H1 (cell line): ENCODE measurements around the gene HOXA6.
A peak's percentile ranks its signal among the peaks of the same experiment; 100 is the strongest.

Experiments
- CTBP2 ChIP-seq: IDR thresholded peaks from 2 replicates; pipeline ENCODE4 v1.7.0; 2011; ENCODE audit warnings: borderline replicate concordance, mild to moderate bottlenecking, moderate library complexity, mixed read lengths, low read length; ENCODE audit not compliant: insufficient read depth, insufficient read length
- CTCF ChIP-seq, 3 experiments: IDR thresholded peaks; 1 replicate in 2 of 3; 2 replicates in 1 of 3; pipeline versions ENCODE4 v1.5.1 to v1.6.1; 2011; ENCODE audit warnings: low read length in 3 of 3, mild to moderate bottlenecking in 3 of 3, inconsistent platforms in 2 of 3, low read depth in 1 of 3, moderate library complexity in 1 of 3; ENCODE audit not compliant: insufficient read depth in 1 of 3; ENCODE audit errors: control extremely low read depth in 1 of 3
- E2F6 ChIP-seq: IDR thresholded peaks from 2 replicates; pipeline ENCODE4 v1.6.1; 2012; ENCODE audit warnings: inconsistent platforms
- EZH2 ChIP-seq: fragments of 200-600 bp; sonication (generic); IDR thresholded peaks from 2 replicates; pipeline ENCODE4 v1.7.1; 2012; ENCODE audit warnings: low read depth, mild to moderate bottlenecking, moderate library complexity, low read length, inconsistent platforms; ENCODE audit not compliant: severe bottlenecking
- MAX ChIP-seq: IDR thresholded peaks from 2 replicates; pipeline ENCODE4 v1.6.1; 2012; ENCODE audit warnings: inconsistent platforms
- POLR2A ChIP-seq, 2 experiments: IDR thresholded peaks; 1 replicate in 1 of 2; 2 replicates in 1 of 2; pipeline ENCODE4 v1.6.1; 2011; ENCODE audit warnings: low read depth in 2 of 2, low read length in 2 of 2, mild to moderate bottlenecking in 2 of 2; ENCODE audit errors: control extremely low read depth in 1 of 2
- SUZ12 ChIP-seq: fragments of 200-600 bp; sonication (generic); IDR thresholded peaks from 2 replicates; pipeline ENCODE4 v1.6.1; 2012; ENCODE audit warnings: mild to moderate bottlenecking, inconsistent platforms, low read length, moderate library complexity, mixed read lengths
- TBP ChIP-seq: IDR thresholded peaks from 2 replicates; pipeline ENCODE4 v1.6.1; 2011; ENCODE audit warnings: low read depth, low read length, improper control_type of control experiment
- TCF12 ChIP-seq: IDR thresholded peaks from 2 replicates; pipeline ENCODE4 v1.6.1; 2011; ENCODE audit warnings: low read depth, mild to moderate bottlenecking, low read length

GRCh38 chr7:27101957-27102580, 45.5 kb downstream of the HOXA6 start:
- TF ChIP-seq TBP (no peak), TCF12 (no peak), POLR2A (IDR thresholded peaks at IDR 0.05; ENCODE audit: control extremely low read depth in 1 of 2, low read depth in 2 of 2, low read length in 2 of 2) (no peak), EZH2 (peak; percentile 47), CTCF (IDR thresholded peaks at IDR 0.05; ENCODE audit: control extremely low read depth in 1 of 3, insufficient read depth in 1 of 3, low read depth in 1 of 3, low read length in 3 of 3) (no peak), E2F6 (no peak), CTBP2 (no peak), SUZ12 (peak; percentile 34), MAX (no peak)
